ENCODE measurements around the gene NOL4.

The NOL4 gene

DNA sequence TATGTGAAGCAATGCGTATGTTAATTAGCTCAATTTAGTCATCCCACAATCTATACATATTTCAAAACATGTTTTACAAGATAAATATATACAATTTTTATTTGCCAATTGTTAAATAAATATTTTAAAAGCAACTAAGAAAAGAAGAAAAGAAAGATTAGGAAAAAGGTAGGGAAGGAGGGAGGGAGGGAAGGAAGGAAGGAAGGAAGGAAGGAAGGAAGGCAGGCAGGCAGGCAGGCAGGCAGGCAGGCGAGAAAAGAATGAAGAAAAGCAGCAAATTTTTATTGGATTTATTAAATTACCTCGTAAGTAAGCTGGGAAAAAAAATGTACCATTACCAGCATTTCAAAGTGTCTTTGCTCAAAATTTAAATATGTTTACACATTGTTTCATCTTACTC is 30.5 kb downstream of the NOL4 start:
- DNase-seq (ENCODE audit: low read depth, low spot score), result no peak

GRCh38 chr18:34189656-34190435 is 34.9 kb downstream of the NOL4 start:
- DNase-seq (ENCODE audit: low read depth, low spot score), result no peak
